A549 (cell line): ENCODE results near the gene MEGF10.
A peak's percentile ranks its signal among the peaks of the same experiment; 100 is the strongest.

Experiments
- BHLHE40 ChIP-seq: IDR thresholded peaks from 2 replicates; pipeline ENCODE4 v1.6.1; 2012; ENCODE audit warnings: low read depth, low read length, inconsistent platforms
- EP300 ChIP-seq, 2 experiments: fragments of >200 bp; sonication (Bioruptor Twin); formaldehyde crosslinking; IDR thresholded peaks; 2 replicates in 1 of 2; 3 replicates in 1 of 2; pipeline ENCODE4 v1.6.1; 2016 to 2017
- FOXS1 ChIP-seq: fragments of 250-450 bp; sonication (Bioruptor Pico); IDR thresholded peaks from 2 replicates; pipeline ENCODE4 v1.5.0; 2020; ENCODE audit warnings: mild to moderate bottlenecking, moderate library complexity
- HDAC2 ChIP-seq: fragments of 200-600 bp; sonication (generic); IDR thresholded peaks from 2 replicates; pipeline ENCODE4 v1.6.1; 2016
- HOXA7 ChIP-seq: fragments of 250-450 bp; sonication (Bioruptor Pico); IDR thresholded peaks from 2 replicates; pipeline ENCODE4 v1.5.0; 2020; ENCODE audit warnings: mild to moderate bottlenecking, moderate library complexity
- MAZ ChIP-seq: fragments of 150-350 bp; IDR thresholded peaks from 2 replicates; pipeline ENCODE4 v1.6.1; 2014; ENCODE audit warnings: antibody characterized with exemption, low read depth, low read length, borderline replicate concordance
- MYC ChIP-seq: IDR thresholded peaks from 2 replicates; pipeline ENCODE4 v1.6.1; 2012; ENCODE audit warnings: mild to moderate bottlenecking, inconsistent platforms, low read length, improper control_type of control experiment, borderline replicate concordance
- POLR2A ChIP-seq: IDR thresholded peaks from 2 replicates; pipeline ENCODE4 v1.6.1; 2012; ENCODE audit warnings: mild to moderate bottlenecking, low read length
- RAD21 ChIP-seq, 2 experiments: fragments of >200 bp in 1 of 2; sonication (Bioruptor Twin) in 1 of 2; formaldehyde crosslinking in 1 of 2; IDR thresholded peaks in 1 of 2; conservative IDR thresholded peaks in 1 of 2; 2 replicates in 1 of 2; 3 replicates in 1 of 2; pipeline ENCODE4 v1.6.1; 2012 to 2018; ENCODE audit warnings: inconsistent platforms in 1 of 2
- TP53 ChIP-seq: fragments of 250-450 bp; sonication (Bioruptor Pico); IDR thresholded peaks from 2 replicates; pipeline ENCODE4 v1.5.0; 2021; ENCODE audit warnings: mild to moderate bottlenecking, moderate library complexity
- ZFP36 ChIP-seq: fragments of 450-650 bp; IDR thresholded peaks from 2 replicates; pipeline ENCODE4 v1.6.1; 2014; ENCODE audit warnings: borderline replicate concordance; ENCODE audit not compliant: partially characterized antibody
- TF ChIP-seq, protein P1 (sequence below): fragments of >200 bp; sonication (Bioruptor Twin); formaldehyde crosslinking; IDR thresholded peaks from 3 replicates; pipeline ENCODE4 v1.5.1; 2016
- TF ChIP-seq, protein P2 (sequence below): IDR thresholded peaks from 2 replicates; pipeline ENCODE4 v1.6.1; 2012

DNA sequence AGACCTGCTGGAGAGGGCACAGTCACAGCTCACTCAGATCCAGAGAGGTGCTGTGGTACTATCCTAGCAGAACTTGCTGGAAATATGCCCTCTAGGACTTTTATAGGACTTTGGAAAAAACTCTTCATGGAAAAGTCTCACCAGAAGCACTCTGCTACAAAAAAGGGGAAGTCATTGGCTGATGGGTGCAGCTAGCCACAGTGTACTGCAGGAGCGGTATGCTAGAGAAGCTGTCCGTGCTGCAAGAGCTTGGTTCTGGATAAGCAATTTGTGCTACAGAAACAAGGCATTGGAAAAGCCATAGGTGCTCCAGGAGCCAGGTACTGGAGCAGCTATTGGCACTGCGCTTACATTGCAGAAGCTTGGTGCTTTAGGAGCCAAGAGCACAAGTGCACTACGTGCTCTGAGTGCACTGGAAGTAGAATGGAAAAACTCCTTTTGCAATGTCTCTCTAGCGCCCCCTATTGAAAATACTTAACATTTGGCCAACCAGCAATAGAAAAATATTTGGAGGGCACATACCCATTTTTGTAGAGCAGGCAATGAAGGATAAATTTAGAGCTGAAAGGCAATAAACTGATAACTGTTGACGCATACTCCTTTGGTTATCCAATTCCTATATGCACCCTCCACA is 83.4 kb downstream of the MEGF10 start:
- TF ChIP-seq, protein P1, sequence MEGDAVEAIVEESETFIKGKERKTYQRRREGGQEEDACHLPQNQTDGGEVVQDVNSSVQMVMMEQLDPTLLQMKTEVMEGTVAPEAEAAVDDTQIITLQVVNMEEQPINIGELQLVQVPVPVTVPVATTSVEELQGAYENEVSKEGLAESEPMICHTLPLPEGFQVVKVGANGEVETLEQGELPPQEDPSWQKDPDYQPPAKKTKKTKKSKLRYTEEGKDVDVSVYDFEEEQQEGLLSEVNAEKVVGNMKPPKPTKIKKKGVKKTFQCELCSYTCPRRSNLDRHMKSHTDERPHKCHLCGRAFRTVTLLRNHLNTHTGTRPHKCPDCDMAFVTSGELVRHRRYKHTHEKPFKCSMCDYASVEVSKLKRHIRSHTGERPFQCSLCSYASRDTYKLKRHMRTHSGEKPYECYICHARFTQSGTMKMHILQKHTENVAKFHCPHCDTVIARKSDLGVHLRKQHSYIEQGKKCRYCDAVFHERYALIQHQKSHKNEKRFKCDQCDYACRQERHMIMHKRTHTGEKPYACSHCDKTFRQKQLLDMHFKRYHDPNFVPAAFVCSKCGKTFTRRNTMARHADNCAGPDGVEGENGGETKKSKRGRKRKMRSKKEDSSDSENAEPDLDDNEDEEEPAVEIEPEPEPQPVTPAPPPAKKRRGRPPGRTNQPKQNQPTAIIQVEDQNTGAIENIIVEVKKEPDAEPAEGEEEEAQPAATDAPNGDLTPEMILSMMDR = peak; percentile 16; the same call in 1 of the 3 replicates
- TF ChIP-seq HOXA7 (CRISPR knock-in tag) = no peak
- TF ChIP-seq TP53 (CRISPR knock-in tag) = no peak
- no peak for TF ChIP-seq BHLHE40
- TF ChIP-seq RAD21 (conservative IDR thresholded peaks at IDR 0.05 in 1 of 2, IDR thresholded peaks at IDR 0.05 in 1 of 2) = peak in 1 of 2 experiments; percentile 23; a peak in 1 of 5 replicates
- TF ChIP-seq FOXS1 (CRISPR knock-in tag) = no peak
- no peak for TF ChIP-seq POLR2A
- TF ChIP-seq ZFP36 = no peak
- TF ChIP-seq EP300 (IDR thresholded peaks at IDR 0.05) = no peak
- TF ChIP-seq MYC = no peak
- no peak for TF ChIP-seq HDAC2
- no peak for TF ChIP-seq MAZ
- TF ChIP-seq, protein P2, sequence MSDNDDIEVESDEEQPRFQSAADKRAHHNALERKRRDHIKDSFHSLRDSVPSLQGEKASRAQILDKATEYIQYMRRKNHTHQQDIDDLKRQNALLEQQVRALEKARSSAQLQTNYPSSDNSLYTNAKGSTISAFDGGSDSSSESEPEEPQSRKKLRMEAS = no peak
